ENCODE measurements around the gene PDE4D.
"Not testable (repeated sequence)": the region's sequence is repeated elsewhere in the genome, so short reads cannot be mapped to it uniquely, and the experiment has no call there.

PDE4D gene

DNA sequence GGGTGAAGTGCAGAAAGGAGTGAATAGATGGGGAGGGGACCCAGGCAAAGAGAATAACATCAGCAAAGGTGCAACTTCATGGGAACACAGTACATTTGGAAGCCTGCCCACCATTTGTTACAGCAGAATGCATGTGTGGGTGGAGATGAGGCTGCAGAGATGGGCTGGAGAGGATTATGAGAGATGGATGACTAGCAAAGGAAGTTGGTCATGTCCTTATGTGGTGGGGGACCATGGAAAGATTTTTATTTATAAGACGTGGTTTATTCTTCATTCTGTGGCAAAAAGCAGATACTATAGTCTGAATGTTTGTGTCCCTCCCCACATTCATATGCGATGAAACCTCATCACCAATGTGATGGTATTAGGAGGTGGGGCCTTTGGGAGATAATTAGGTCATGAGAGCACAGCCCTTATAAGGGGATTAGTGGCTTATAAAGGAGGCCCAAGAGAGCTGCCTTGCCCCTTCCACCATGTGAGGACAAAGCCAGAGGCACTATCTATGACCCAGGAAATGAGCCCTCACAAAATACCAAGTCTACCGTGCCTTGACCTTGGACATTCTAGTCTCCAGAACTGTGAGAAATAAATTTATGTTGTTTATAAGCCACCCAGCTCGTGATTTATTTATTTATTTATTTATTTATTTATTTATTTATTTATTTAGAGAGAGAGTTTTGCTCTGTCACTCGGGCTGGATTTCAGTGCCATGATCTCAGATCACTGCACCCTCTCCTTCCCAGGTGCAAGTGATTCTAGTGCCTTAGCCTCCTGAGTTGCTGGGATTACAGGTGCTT, 827.0 kb downstream of the PDE4D start:
- DNase-seq (ENCODE audit: low read depth) = no peak

DNA sequence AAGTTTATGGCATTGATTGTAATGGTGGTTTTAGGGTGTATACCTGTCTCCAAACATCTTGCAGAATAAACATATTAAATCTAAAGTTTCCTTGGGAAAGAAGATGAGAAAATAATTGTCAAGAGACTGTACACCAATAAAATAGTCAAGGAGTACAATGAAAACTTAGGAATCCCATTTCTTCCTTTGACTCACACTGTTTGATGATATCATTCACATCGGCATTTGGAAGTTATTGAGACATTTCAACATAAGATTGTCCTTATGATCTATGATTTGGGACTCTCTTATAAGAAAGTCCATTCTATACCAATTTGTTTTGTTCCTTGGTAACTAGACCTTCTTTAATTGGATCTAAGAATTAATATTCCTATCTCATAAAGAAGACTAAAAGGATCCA, 828.0 kb downstream of the PDE4D start:
- no peak for DNase-seq (ENCODE audit: low read depth)

DNA sequence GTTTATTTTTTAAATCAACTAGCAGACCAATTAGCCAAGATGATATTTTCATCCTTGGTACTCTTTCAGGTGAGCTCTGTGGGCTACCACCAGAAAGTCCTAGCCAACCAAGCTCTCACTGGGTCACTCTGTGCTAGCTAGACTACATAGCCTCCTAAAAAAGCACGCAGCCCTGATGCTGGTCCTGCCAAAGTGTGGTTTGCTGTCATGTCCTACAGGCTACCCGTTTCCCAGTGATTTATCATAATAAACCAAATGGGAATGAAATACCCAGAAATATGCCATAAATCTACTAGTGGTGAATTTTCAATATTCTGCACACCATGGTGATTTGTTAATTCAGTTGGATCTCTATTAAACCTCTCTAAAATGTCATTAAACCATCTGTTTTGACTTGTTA, 829.2 kb downstream of the PDE4D start:
- no peak for DNase-seq (ENCODE audit: low read depth)

DNA sequence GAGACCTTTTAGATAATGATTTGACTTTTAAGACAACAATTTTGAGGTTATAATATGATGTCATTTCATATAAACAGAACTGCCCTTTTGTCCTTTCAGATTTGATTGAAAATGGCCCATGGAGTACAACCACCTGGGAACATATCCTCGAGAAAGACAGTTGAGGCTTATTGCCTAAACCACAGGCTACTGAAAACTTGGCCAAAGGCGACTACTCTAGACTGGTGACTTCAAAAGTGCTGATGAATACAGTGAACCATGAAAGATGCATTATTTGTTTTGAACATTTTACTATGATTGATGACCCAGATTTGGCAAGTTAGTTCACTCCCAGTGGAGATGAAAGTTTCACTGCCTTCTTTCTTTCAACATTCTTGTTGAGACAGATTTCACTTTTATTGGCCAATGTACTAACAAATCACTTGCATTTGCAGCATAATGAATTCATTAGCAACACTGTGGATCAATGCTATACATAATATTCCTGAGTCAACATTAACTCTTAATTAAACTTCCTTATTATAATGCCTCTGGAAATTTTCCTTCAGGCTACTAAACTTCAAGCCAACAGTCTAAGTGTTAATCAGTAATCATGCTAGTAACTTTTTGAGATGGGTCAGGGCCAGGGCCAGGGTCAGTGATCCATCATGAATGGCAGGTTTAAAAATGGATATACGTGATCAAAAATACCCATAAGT, 830.4 kb downstream of the PDE4D start:
- DNase-seq (ENCODE audit: low read depth) = no peak

DNA sequence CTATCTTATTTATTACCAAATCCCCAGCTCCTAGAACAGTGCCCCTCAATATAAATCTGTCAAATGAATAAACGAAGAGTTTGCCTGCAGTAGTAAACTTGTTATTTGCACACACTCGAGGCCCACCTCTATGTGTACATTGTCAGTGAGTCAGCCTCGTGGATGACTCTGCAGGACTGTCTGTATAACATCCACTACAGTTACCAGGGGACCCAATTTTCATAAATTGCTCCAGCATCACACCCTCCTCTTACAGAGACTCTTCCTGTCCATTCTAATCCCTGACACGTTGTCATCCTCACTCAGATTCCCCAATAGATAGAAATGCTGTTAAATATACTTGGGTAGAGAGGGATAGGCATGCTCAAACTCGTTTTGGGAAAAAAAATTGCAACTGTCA, 832.1 kb downstream of the PDE4D start:
- no peak for DNase-seq (ENCODE audit: low read depth)

DNA sequence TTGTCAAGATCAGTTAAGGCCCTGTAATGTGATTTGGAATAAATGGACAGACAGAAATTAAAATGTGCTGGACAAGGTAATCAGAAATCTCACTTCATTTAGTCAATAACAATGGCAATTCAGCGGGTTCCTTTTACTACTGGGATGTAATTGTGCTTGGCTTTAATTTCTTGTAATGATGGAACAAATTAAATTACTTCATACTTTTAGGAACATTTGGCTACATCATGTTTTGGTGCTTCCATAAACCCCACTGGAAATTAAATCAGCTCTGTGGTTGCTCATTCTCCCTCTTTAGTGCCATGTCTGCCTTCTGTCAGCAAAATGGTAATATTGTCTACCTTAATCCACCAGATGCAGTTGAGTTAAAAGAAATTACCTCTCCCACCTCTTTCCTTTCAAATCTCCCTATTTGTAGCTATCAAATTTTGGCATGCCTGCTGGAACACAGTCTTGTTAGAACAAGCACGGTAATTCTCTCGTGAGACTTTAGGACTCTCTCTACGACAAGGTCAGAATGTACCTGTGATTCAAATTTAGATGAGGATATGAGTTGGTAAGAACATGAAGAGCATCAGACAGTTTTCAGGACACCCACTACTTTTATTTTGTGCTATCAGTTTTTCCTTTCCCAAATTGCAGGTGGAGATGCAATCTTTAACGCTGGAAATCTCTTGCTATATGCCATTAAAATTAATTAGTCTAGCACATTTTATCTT, 834.4 kb downstream of the PDE4D start:
- DNase-seq (ENCODE audit: low read depth) = no peak

DNA sequence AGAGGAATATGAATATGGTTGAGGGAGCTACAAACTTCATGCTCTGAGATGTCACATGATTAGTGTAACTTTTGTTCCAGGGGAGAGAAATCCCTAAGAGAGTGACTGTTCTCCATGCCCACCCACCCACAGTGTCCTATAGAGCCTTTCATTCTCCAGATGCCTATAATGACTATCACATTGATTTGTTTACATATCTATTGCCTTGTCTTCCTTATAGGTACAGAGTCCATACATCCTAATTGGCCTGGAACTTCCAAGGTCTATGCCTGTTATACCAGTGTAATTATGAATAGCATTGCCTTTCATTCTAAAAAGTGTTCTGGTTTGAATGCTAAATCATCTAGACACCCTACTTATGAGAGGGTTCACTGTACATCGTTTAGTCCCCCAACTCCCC, 835.3 kb downstream of the PDE4D start:
- no peak for DNase-seq (ENCODE audit: low read depth)

DNA sequence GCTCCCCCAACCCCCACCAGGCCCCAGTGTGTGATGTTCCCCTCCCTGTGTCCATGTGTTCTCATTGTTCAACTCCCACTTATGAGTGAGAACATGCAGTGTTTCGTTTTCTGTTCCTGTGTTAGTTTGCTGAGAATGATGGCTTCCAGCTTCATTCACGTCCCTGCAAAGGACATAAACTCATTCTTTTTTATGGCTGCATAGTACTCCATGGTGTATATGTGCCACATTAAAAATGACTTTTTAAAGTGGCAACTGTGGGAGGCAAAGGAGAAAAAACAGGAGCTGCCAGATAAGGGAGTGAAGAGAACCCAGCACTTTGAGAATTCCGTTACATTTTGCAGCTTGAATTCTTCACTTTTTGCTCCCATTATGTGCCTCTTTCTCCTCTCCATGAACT, 836.9 kb downstream of the PDE4D start:
- DNase-seq (ENCODE audit: low read depth) = not testable (repeated sequence)

DNA sequence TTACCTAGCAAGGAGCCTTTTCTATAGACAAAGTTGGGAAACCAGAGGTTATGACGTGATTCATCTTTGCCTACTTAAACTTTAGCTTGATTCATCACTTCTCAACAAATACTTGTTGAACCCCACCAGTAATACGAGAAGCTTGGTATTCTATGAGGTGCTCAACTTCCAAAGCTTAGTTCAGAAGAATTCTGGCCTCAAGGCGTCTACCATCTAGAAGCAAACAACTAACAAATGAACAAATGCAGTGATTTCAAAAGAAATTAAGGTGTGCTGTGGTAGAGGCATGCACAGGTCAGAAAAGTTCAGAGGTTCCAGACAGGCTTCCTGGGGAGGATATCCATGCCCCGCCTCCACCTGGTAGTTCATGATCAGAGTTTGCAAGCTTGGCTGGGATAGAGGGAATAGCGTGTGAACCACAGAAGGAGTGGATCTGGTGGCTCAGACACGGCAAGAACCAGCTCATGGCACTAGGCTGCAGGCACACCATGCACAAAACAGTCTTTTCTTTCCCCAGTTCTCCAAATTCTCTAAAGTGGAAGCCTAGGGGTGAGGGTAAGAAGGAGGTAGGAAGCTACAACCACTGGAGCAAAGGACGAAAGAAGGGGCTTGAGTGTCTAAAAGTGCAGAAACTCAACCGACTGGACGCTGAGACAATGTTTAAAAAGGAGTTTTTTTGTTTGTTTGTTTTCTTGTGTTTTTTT, 837.6 kb downstream of the PDE4D start:
- no peak for DNase-seq (ENCODE audit: low read depth)

DNA sequence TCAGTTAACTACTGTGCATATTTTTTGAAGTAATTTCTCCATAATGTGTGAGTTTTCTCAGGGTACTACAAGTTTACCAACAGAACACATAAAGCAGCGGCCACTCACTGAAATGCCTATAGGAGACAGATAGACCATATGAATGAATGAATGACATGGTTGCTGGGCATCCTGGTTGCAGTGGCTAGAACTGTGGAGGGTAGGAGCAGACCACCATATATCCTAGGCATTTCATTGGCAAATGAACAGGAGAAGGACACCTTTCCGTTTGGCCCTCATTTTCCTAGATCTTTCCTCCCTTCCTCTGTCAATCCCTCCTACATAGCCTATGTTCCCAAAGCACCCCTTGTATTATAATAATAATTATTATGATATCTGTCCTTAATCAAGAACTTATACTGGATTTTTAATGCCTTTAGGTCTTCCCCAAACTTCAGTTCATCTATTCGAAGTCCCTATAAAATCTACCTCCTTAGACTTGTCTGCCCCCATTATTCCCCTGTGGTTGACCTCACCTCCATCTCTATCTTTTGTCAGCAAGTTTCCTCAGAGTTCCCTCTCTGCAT, 838.5 kb downstream of the PDE4D start:
- no peak for DNase-seq (ENCODE audit: low read depth)

DNA sequence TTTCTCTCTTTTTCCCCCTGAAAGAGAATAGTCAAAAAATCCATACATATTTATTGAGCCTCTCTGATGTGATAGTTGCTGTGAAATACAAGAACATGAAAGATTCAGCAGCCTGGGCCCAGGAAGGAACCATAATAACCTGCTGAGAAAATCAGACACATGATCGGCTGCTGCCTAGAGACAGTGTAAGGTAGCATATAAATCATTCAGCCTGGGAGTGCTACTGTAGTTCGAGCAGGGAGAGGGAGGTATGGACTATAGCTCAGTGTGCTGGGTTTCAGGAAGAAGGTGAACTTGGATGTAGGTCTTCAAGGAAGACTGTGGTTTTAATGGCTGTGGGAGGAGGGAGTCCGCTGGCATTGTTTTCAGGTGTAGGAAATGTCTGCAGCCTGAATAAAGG, 841.6 kb downstream of the PDE4D start:
- DNase-seq (ENCODE audit: low read depth) = no peak

DNA sequence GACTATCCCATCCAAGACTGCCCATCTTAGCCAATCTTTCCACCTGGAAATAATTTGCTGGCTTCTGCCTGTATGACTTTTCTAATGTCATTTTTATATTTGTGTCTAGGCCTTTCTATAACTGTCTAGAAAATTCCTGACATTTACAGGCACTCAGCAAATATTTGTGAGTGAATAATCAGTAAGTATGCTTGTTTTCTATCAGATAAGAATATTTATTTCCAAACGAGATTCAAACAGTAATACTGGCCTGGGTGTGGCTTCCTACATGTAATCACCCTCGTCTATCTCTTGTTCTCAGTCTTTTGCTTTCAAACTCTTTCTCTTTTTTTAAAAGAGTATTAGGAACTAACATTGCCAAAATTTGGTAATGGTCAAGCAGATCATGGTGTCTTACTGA, 844.4 kb downstream of the PDE4D start:
- no peak for DNase-seq (ENCODE audit: low read depth)

DNA sequence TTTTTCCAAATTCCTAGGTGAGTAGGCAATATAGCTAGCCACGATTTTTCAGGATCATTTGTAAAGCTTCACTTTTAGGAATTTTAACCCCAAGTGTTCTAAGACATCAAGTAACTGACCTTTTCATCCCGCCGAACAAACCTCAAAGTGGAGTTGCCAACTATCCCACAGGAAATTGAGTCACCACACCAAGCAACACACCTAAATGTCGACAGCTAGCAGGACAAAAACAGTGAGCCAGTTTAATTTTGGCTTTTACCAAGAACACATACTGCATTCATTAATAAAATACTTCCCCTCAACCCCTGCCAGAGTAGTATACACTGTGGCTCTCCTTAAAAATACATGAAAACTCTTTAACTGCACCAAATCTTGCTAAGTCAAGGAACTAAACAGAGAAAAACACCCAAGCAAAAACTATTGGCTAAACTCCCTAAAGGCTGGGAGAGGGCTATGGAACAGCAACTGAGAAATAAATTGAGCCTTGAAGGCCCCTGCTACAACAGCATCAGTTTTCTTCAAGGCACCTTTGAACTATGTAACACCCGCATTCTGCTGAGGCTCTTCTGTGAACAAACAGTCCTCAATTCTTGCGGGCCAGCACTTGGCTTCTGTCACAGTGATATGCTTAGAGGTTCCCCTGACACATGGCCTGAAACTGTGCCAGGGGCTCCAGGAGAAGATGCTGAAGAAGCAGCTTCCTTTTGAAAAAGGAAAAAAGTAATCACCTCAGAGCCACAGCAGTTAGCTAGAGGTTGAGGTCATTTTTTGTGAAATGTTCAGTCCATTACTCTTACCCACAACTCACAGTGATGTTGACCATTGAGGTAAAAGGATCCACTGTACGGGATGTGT, 851.1 kb downstream of the PDE4D start:
- DNase-seq (ENCODE audit: low read depth) = no peak

DNA sequence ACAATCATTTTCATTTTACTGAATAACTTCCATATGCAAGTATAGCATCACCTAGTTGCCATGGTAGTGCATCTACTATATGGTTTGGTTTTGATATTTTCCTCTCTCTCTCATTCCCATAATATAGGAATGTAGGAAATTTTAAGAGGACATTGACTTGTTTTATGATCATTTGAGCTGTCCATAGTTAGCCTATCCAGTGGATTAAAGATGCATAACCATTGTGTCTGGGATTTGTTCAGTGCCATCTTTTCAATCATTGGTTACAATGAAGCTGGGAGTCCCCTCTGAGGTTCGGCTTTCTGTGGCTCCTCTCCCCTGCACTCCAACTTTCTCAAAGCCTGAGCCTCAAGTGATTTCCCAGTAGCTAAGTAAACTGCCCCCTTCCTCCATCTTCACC, 852.2 kb downstream of the PDE4D start:
- DNase-seq (ENCODE audit: low read depth) = no peak

DNA sequence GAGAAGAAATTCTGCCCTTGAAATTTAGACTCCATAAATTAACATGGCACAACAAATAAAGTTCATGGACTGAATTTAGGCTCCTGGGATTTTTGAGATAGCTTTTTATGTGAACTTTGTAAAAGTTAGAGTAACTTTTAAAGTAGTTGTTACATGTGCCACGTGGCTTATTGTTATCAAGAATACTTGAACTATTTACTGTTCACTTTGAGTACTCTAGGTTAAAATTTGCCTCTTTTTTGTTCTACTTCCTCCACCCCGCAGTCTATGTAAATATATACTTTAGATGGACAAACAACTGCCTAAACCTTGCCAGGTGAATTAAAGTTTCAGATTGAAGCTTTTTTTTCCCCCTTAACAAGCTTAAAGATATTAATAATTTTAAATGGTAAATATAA, 852.7 kb downstream of the PDE4D start:
- no peak for DNase-seq (ENCODE audit: low read depth)

DNA sequence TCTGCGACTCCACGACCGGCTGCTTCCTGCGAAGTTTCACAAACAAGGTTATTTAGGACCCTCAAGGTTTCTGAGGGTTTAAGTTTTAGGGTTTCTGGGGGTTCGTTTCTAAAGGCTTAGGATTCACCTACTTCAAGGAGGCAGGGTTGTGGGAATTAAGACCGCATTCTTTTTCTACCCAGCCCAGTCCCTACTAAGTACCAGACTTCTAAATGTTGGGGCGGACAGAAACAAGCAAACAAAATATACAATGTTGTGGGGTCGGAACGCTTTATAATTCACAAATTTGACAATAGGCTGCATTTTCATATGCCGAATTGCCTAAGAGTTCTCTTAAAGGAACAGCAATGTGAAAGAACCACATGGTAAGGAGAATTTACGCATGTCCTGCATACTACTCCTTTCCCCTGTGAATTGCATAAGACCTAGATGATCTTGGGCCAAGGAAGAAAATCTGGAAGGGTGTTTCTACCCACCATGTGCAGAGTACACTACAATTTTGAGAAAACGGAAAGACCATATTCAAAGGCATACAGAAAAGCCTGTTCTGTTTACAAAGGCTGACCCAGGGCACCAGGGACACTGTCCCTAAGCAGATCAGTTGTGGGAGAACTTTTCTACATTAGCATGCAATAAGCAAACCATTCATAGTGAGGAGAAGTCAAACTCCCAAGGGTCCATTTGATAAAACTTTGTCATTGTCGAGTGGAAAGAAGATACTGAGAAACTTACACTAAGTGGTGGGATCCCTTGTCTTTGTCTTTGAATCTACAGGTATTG, 853.3 kb downstream of the PDE4D start:
- DNase-seq (ENCODE audit: low read depth) = no peak

DNA sequence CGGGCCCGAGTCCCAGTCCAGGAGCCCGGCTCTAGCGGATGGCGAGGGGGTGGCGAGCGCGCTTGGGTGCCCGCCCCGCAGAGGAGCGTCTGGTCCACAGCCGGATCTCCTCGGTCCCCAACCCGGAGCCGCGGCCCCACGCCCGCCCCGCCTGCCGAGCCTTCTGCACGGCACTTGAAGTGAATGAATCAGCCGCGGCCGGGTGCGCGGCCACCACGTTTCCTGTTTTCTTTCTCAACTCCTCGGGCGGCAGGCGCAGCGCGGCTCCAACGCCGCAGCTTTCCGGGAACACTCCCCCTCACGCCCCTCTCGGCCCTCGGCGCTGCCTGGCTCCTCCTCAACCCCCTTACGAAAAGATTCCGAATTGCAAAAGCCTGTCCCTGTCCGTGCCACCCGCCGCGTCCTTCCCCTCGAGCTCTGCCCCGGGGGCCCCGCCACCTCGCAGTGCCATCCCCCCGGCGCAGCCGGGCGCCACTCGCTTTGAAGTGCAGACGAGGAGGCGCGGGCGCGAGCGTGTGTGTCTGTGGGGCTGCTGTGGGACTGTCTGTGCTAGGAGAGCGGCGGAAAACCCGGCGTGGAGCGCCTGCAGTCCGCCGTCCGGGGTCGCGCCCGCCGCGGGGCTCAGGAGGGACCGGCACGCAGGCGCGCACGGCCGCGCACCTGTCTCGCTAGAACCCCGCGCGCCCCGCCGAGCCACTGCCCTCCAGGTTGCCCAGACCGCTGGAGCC, 854.1 kb downstream of the PDE4D start:
- DNase-seq (ENCODE audit: low read depth) = peak; percentile 86

DNA sequence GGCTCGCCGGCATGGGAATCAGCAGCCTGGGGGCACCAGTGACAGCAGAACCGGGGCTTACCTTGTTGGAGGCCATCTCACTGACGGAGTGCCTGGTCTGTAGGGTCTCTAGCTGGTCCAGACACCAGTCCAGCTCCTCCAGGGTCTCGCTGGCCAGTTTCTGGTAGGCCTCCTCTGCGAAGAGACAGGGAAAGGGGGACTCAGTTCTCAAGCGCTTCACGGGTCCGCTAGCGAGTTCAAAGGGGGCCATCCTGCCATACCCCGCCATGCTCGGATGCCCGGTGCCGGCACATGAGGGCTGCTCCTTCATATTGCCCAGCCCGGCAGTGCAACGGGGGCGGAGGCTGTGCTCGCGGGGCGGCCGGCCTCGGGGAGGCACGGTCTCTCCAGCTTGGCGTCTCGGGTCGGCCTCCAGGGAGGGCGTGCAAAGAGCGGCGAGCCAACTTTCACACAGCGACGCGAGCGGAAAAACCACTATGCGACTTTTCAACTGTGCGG, 854.7 kb downstream of the PDE4D start:
- DNase-seq (ENCODE audit: low read depth) = no peak

All from activated T-helper 1 cell treated with Interleukin-2 at 50 U/mL for 16 hours (primary cell).